ENCODE results near the gene RGP1.

Gene RGP1

GRCh38 chr9:35743880-35744518, 5.1 kb upstream of the RGP1 start:
- no peak overlapping the region for H3K4me3 ChIP-seq (ENCODE audit: low read length)
- no peak for TF ChIP-seq ZNF274 (IDR thresholded peaks at IDR 0.05; ENCODE audit: low read depth, low read length)

GRCh38 chr9:35745569-35745968, 3.5 kb upstream of the RGP1 start:
- no peak overlapping the region for H3K4me3 ChIP-seq (ENCODE audit: low read length)
- TF ChIP-seq ZNF274 (IDR thresholded peaks at IDR 0.05; ENCODE audit: low read depth, low read length) = no peak

- no peak for TF ChIP-seq ZNF274 (IDR thresholded peaks at IDR 0.05; ENCODE audit: low read depth, low read length)
- H3K4me3 ChIP-seq (ENCODE audit: low read length) = peak overlapping the region; percentile 80
Measured at GRCh38 chr9:35746583-35746982, 2.5 kb upstream of the RGP1 start.

- no peak for TF ChIP-seq ZNF274 (IDR thresholded peaks at IDR 0.05; ENCODE audit: low read depth, low read length)
- peak overlapping the region; percentile 80 for H3K4me3 ChIP-seq (ENCODE audit: low read length)
Measured at GRCh38 chr9:35748242-35748857, 737 bp upstream of the RGP1 start.

- TF ChIP-seq ZNF274 (IDR thresholded peaks at IDR 0.05; ENCODE audit: low read depth, low read length) = no peak
- peak overlapping the region; percentile 80 for H3K4me3 ChIP-seq (ENCODE audit: low read length)
Measured at GRCh38 chr9:35749515-35750255, 598 bp downstream of the RGP1 start.

- peak overlapping the region; percentile 80; the same call in 1 of the 2 replicates for H3K4me3 ChIP-seq (ENCODE audit: low read length)
- TF ChIP-seq ZNF274 (IDR thresholded peaks at IDR 0.05; ENCODE audit: low read depth, low read length) = no peak
Measured at GRCh38 chr9:35750256-35750531, 1.1 kb downstream of the RGP1 start.

- no peak for TF ChIP-seq ZNF274 (IDR thresholded peaks at IDR 0.05; ENCODE audit: low read depth, low read length)
- H3K4me3 ChIP-seq (ENCODE audit: low read length) = no peak overlapping the region
Measured at GRCh38 chr9:35753466-35753865, 4.4 kb downstream of the RGP1 start.

GRCh38 chr9:35754264-35754663, 5.2 kb downstream of the RGP1 start, which contains the start of gene MSMP:
Gene MSMP (minus strand): TSS chr9:35754276. CDS start chr9:35754129, 147 bp downstream.
- H3K4me3 ChIP-seq (ENCODE audit: low read length) = no peak within 1 kb of the TSS
- TF ChIP-seq ZNF274 (IDR thresholded peaks at IDR 0.05; ENCODE audit: low read depth, low read length) = no peak

GRCh38 chr9:35755071-35755470, 6.0 kb downstream of the RGP1 start:
- no peak for TF ChIP-seq ZNF274 (IDR thresholded peaks at IDR 0.05; ENCODE audit: low read depth, low read length)
- no peak overlapping the region for H3K4me3 ChIP-seq (ENCODE audit: low read length)

- H3K4me3 ChIP-seq (ENCODE audit: low read length) = peak overlapping the region; percentile 77
- TF ChIP-seq ZNF274 (IDR thresholded peaks at IDR 0.05; ENCODE audit: low read depth, low read length) = no peak
Measured at GRCh38 chr9:35756275-35757225, 7.5 kb downstream of the RGP1 start.

- H3K4me3 ChIP-seq (ENCODE audit: low read length) = peak overlapping the region; percentile 77
- TF ChIP-seq ZNF274 (IDR thresholded peaks at IDR 0.05; ENCODE audit: low read depth, low read length) = no peak
Measured at GRCh38 chr9:35757226-35757891, 8.3 kb downstream of the RGP1 start.

- peak overlapping the region; percentile 77 for H3K4me3 ChIP-seq (ENCODE audit: low read length)
- no peak for TF ChIP-seq ZNF274 (IDR thresholded peaks at IDR 0.05; ENCODE audit: low read depth, low read length)
Measured at GRCh38 chr9:35757892-35758275, 8.8 kb downstream of the RGP1 start.

GRCh38 chr9:35758475-35759050, 9.5 kb downstream of the RGP1 start:
- no peak for TF ChIP-seq ZNF274 (IDR thresholded peaks at IDR 0.05; ENCODE audit: low read depth, low read length)
- peak overlapping the region; percentile 45 for H3K4me3 ChIP-seq (ENCODE audit: low read length)
